GF-D8 (cell line): ENCODE results near the gene COX14.
"Not testable (repeated sequence)": the region's sequence is repeated elsewhere in the genome, so short reads cannot be mapped to it uniquely, and the experiment has no call there.

Experiments used
- DNase-seq: peaks from one replicate; lab custom pipeline; 2025; lab: John Stamatoyannopoulos, UW

COX14 gene

GRCh38 chr12:50107416-50108268 is 4.4 kb upstream of the COX14 start:
- DNase-seq = no peak

- no peak for DNase-seq
Observed at GRCh38 chr12:50109319-50109718, 2.7 kb upstream of the COX14 start.

GRCh38 chr12:50110127-50110761 is 1.8 kb upstream of the COX14 start:
- DNase-seq = peak; percentile 56

- DNase-seq = peak; percentile 35
Observed at GRCh38 chr12:50110762-50111351, 1.2 kb upstream of the COX14 start.

GRCh38 chr12:50111395-50111692 is 692 bp upstream of the COX14 start:
- DNase-seq = no peak

GRCh38 chr12:50112456-50113218 is 601 bp downstream of the COX14 start:
- peak; percentile 39 for DNase-seq

- no peak for DNase-seq
Observed at GRCh38 chr12:50117057-50117622, 5.1 kb downstream of the COX14 start.

GRCh38 chr12:50119387-50119786 is 7.4 kb downstream of the COX14 start:
- DNase-seq = no peak

- no peak for DNase-seq
Observed at GRCh38 chr12:50120521-50120920, 8.5 kb downstream of the COX14 start.

GRCh38 chr12:50120953-50121352 is 8.9 kb downstream of the COX14 start:
- no peak for DNase-seq

- no peak for DNase-seq
Observed at GRCh38 chr12:50121641-50122040, 9.6 kb downstream of the COX14 start.

GRCh38 chr12:50123203-50123602 is 11.2 kb downstream of the COX14 start:
- DNase-seq = no peak

GRCh38 chr12:50127546-50127945 is 15.5 kb downstream of the COX14 start:
- no peak for DNase-seq

- DNase-seq = no peak
Observed at GRCh38 chr12:50129290-50129689, 17.3 kb downstream of the COX14 start.

GRCh38 chr12:50132505-50133135 is 20.6 kb downstream of the COX14 start:
- DNase-seq = no peak

GRCh38 chr12:50142993-50143392 is 31.0 kb downstream of the COX14 start:
- DNase-seq = no peak

- no peak for DNase-seq
Observed at GRCh38 chr12:50145439-50145838, 33.4 kb downstream of the COX14 start.

GRCh38 chr12:50147281-50147680 is 35.2 kb downstream of the COX14 start:
- DNase-seq = no peak

- DNase-seq = not testable (repeated sequence)
Observed at GRCh38 chr12:50148011-50148410, 36.0 kb downstream of the COX14 start.

GRCh38 chr12:50149311-50149710 is 37.3 kb downstream of the COX14 start:
- DNase-seq = no peak

GRCh38 chr12:50151047-50151687 is 39.1 kb downstream of the COX14 start:
- no peak for DNase-seq
